HT-29 (cell line): ENCODE measurements around the gene PLXNB2. TPM values are rescaled to one million over a fixed set of nuclear protein-coding genes. Genes with fewer than 3 reads are reported as not detected.
"Not testable (repeated sequence)": the region's sequence is repeated elsewhere in the genome, so short reads cannot be mapped to it uniquely, and the experiment has no call there.

ENCODE experiments used
- DNase-seq: peaks from one replicate; pipeline ENCODE4 v3.0.0-alpha.2; 2015; ENCODE audit warnings: low spot score
- total RNA-seq: library from RNA; depleted of rRNA; stranded (reverse); fragments of >200 nt; shearing (Covaris generic); gene quantifications from 2 replicates; pipeline ENCODE4 v1.2.3, GENCODE V29; 2014

Gene PLXNB2
- total RNA-seq, 1 experiment from 2014 or later = 247 TPM

GRCh38 chr22:50326225-50326955, 18.9 kb upstream of the PLXNB2 start:
- DNase-seq = no peak

GRCh38 chr22:50325444-50326224, 18.2 kb upstream of the PLXNB2 start:
- DNase-seq = no peak

GRCh38 chr22:50323900-50324299, 16.5 kb upstream of the PLXNB2 start:
- no peak for DNase-seq

- not testable (repeated sequence) for DNase-seq
Measured at GRCh38 chr22:50322382-50323104, 15.1 kb upstream of the PLXNB2 start.

GRCh38 chr22:50320671-50321325, 13.4 kb upstream of the PLXNB2 start:
- DNase-seq = no peak

DNA sequence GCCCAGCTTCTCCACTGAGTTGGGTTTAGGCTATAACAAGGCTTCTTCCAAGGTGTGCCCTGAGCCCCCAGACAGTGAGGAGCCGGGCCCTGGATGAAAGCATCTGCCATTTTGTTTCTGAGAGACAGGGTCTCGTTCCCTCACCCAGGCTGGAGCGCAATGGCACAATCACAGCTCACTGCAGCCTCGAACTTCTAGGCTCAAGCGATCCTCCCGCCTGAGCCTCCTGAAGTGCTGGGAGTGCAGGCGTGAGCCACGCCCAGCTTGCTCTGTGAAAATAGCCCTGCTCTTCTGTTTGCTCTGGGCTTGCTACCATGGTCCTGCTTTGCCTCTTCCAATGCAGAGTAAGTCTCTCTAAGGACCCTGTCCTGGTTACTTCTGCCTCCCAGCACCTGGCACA, 12.7 kb upstream of the PLXNB2 start:
- DNase-seq = no peak

- DNase-seq = no peak
Measured at GRCh38 chr22:50319503-50319951, 12.1 kb upstream of the PLXNB2 start.

DNA sequence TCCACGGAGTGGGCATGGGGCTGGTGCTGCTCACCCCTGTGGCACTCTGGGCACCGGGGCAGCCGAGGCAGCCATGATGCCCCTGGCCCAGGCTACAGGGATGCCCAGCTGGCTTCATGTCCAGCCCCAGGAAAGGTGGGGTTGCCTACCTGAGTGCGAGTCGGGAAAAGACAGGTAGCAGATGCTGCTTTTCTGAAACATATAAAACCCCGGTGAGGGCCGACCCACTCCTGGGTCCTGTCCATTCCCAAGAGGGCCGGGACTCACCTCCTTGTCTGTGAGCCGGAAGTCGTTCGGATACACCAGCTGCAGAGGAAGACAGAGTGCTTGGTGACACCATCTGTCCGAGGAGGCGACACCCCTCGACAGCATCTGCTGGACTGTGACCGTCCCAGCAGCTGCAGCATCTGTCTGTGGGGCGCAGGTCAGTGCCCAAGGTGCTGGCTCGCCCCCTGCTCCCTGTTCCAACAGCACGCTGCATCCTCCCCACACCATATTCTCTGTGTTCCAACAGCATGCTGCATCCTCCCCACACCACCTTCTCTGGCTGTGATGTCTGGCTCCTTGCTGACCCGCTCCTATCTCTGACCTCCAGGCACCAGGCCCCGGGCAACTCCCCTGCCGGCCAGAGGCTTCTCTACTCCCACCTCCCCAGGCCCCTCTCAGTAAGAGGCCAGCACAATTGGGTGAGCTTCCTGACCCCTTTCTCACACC, 11.4 kb upstream of the PLXNB2 start:
- DNase-seq = no peak

- no peak for DNase-seq
Measured at GRCh38 chr22:50318356-50318697, 10.9 kb upstream of the PLXNB2 start.

DNA sequence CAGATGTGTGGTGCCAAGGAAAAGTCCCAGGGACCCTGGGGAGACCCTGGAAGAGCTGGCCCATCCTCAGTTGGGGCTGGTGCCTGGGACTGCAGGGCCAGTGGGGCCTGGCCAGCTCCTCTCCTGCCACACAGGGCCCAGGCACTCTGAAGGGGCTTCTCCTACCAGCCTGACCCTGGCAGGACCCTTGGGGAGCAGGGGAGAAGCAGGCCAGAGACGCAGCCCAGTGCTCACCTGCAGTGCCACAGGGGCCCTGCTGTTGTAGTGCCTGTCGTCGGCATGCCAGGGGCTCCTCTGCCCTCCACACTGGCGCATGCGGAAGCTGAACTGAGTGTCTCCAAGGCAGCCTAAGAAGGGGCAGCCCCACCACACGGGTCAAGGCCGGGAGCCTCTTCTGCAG, 10.2 kb upstream of the PLXNB2 start:
- no peak for DNase-seq

DNA sequence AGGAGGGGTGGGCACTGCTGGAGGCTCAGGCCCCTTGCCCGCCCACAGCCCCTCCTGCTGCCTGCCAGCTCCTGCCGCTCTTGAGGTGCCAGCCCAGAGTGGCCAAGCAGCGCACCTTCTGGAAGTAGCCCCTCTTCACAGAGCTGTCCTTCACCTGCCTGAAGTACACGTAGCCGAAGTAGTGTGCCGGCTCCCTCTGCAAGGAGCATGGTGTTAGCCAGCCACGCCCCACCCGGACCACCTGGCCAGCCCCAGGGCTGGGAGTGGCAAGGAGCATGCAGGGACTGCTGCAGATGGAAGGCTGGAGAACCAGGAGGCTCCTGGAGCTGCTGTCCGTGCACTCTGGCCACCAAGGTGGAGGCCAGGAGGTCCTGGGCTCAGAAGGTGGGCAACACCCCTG, 9.7 kb upstream of the PLXNB2 start:
- no peak for DNase-seq

GRCh38 chr22:50316114-50317065, 8.9 kb upstream of the PLXNB2 start:
- DNase-seq = no peak

DNA sequence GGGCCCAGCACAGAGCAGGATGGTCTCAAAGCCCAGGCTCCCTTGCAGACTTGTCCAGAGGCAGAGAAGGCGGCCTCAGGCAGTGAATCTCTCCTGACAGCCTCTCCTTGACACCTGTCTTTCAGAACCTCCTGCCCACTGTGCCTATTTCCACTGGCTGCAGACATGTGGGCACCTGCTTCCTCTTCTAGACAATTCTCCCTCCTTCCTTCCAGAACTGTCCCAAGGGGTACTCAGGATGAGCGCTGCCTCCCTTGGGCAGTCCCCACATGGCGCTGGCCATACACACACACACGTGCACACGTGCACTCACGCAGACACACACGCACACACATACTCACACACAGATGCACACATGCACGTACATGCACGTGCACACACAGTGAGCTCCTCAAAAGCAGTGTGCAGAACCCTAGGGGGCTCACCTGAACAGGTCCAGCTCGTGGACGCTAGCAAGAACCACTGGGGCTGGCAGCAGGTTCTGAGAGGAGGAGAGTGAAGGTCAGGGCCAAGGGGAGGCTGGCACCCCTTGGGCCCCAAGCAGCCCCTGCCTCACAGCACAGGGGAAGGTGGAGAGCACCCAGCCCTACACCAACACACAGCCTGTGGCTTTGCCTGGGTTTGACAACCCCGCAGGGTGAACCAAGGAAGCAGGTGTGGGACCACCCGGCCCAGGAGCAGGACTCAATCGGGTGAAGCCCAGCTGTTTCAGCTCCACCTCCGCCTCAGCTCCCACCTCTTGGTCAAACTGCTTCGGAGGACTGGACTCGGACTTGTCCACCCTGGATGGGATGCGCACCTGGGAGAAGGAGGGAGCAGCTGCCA, 8.1 kb upstream of the PLXNB2 start:
- DNase-seq = no peak

GRCh38 chr22:50314455-50315288, 7.2 kb upstream of the PLXNB2 start:
- DNase-seq = peak; percentile 55

GRCh38 chr22:50314081-50314454, 6.6 kb upstream of the PLXNB2 start:
- no peak for DNase-seq

DNA sequence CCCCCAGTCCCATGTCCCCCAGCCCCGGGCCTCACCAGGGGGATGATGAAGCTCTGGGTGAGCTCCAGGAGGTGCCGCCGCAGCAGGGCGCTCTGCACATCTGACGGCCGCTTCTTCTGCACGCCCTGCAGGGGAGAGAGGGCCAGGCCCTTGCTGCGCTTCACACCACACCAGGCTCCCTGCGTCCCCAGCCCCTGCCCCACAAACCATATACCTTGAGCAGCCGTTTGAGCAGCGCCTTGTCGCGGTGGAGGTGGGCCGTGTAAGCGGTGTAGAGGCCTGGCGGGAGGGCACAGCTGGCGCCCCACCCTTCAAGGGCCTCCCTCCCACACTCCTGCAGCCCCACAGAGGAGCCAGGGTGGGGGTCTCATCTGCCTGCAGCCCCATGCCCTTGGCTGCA, 6.2 kb upstream of the PLXNB2 start:
- no peak for DNase-seq

DNA sequence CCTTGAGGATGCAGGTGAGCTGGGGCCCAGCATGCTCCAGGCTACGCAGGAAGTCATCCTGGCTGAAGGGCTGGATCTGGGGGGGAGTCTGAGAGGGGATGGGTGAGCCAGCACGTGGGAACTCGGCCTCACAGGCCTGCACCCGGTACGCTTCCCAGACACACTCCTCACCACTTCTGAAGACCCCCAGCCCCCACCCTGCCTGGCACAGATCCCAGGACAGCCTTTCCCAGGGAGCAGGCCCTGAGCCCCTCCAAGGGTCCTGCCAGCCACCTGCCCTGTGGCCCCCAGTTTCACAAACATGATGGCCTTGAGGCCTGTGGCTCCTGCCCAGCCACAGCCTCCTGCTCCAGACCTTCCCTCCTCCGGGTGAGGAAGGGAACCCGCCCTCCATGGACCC, 5.6 kb upstream of the PLXNB2 start:
- DNase-seq = no peak

DNA sequence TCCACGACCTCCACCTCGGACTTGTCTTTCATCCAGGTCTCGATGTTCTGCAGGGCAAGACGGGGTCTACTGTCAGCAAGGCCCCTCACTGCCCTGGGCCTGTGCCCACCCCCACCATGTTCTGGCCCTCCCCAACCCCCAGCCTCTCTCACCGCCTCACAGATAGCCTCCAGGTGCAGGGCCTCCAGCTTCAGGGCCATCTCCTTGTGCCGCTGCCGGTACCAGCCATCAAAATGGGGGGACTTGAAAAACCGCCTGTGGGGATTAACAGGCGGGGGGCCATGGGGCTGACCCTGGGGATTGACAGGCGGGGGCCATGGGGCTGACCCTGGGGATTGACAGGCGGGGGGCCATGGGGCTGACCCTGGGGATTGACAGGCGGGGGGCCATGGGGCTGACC, 4.9 kb upstream of the PLXNB2 start:
- DNase-seq = no peak
